ENCODE measurements around the gene ING3.

The ING3 gene

GRCh38 chr7:120987280-120987679 is 36.7 kb downstream of the ING3 start:
- Histone ChIP-seq H3K27me3 (ENCODE audit: control insufficient read depth in 5 of 5, insufficient read depth in 4 of 5, low read length in 5 of 5) (no peaks in the 10 kb centered on the region), H3K9ac (ENCODE audit: low read length in 5 of 5) (peak overlapping the region in 2 of 5 donors; percentile 92 to 96), H3K9me3 (ENCODE audit: control insufficient read depth in 5 of 5, low read length in 5 of 5) (no peaks in the 10 kb centered on the region), H3K27ac (ENCODE audit: low read depth, low read length) (peak overlapping the region; percentile 99), H3K4me1 (ENCODE audit: control insufficient read depth in 5 of 5, insufficient read depth in 5 of 5, low read length in 5 of 5) (peaks cover 0 to 30% (median 20%) of the 10 kb centered on the region in 5 donors), H3K36me3 (ENCODE audit: control insufficient read depth in 5 of 5, insufficient read depth in 5 of 5, low read length in 5 of 5) (no peaks in the 10 kb centered on the region), H3K4me3 (ENCODE audit: low read depth in 1 of 5, low read length in 5 of 5) (peak overlapping the region in 2 of 5 donors; percentile 85 to 95)

- H3K9ac ChIP-seq (ENCODE audit: low read length in 5 of 5), result peak overlapping the region; percentile 85 to 96 (median 95)
- peak overlapping the region; percentile 99 for H3K27ac ChIP-seq (ENCODE audit: low read depth, low read length)
- H3K27me3 ChIP-seq (ENCODE audit: control insufficient read depth in 5 of 5, insufficient read depth in 4 of 5, low read length in 5 of 5), result no peaks in the 10 kb centered on the region
- H3K36me3 ChIP-seq (ENCODE audit: control insufficient read depth in 5 of 5, insufficient read depth in 5 of 5, low read length in 5 of 5), result no peaks in the 10 kb centered on the region
- H3K4me3 ChIP-seq (ENCODE audit: low read depth in 1 of 5, low read length in 5 of 5), result peak overlapping the region; percentile 69 to 95 (median 79)
- peaks cover 2 to 37% (median 27%) of the 10 kb centered on the region in 5 donors for H3K4me1 ChIP-seq (ENCODE audit: control insufficient read depth in 5 of 5, insufficient read depth in 5 of 5, low read length in 5 of 5)
- H3K9me3 ChIP-seq (ENCODE audit: control insufficient read depth in 5 of 5, low read length in 5 of 5), result no peaks in the 10 kb centered on the region
These were observed 37.4 kb downstream of the ING3 start for GRCh38 chr7:120987683-120988590.

- peak within 1 kb of the TSS; percentile 99 for H3K27ac ChIP-seq (ENCODE audit: low read depth, low read length)
- no peaks in the 10 kb centered on the region for H3K9me3 ChIP-seq (ENCODE audit: control insufficient read depth in 5 of 5, low read length in 5 of 5)
- H3K4me1 ChIP-seq (ENCODE audit: control insufficient read depth in 5 of 5, insufficient read depth in 5 of 5, low read length in 5 of 5), result peaks cover 2 to 44% (median 35%) of the 10 kb centered on the region in 5 donors
- peak within 1 kb of the TSS; percentile 69 to 95 (median 79) for H3K4me3 ChIP-seq (ENCODE audit: low read depth in 1 of 5, low read length in 5 of 5)
- H3K36me3 ChIP-seq (ENCODE audit: control insufficient read depth in 5 of 5, insufficient read depth in 5 of 5, low read length in 5 of 5), result no peaks in the 10 kb centered on the region
- peak within 1 kb of the TSS; percentile 92 to 97 (median 95) for H3K9ac ChIP-seq (ENCODE audit: low read length in 5 of 5)
- no peaks in the 10 kb centered on the region for H3K27me3 ChIP-seq (ENCODE audit: control insufficient read depth in 5 of 5, insufficient read depth in 4 of 5, low read length in 5 of 5)
These were observed 38.1 kb downstream of the ING3 start, which contains the start of gene CPED1 for GRCh38 chr7:120988591-120989256. CPED1 (plus strand) TSS chr7:120988711; CDS start chr7:120989622, 911 bp downstream.

GRCh38 chr7:120989257-120990220 is 39.0 kb downstream of the ING3 start:
- peaks cover 2 to 52% (median 40%) of the 10 kb centered on the region in 5 donors for H3K4me1 ChIP-seq (ENCODE audit: control insufficient read depth in 5 of 5, insufficient read depth in 5 of 5, low read length in 5 of 5)
- peak overlapping the region; percentile 99 for H3K27ac ChIP-seq (ENCODE audit: low read depth, low read length)
- no peaks in the 10 kb centered on the region for H3K27me3 ChIP-seq (ENCODE audit: control insufficient read depth in 5 of 5, insufficient read depth in 4 of 5, low read length in 5 of 5)
- no peaks in the 10 kb centered on the region for H3K36me3 ChIP-seq (ENCODE audit: control insufficient read depth in 5 of 5, insufficient read depth in 5 of 5, low read length in 5 of 5)
- H3K9ac ChIP-seq (ENCODE audit: low read length in 5 of 5), result peak overlapping the region; percentile 92 to 97 (median 95)
- peak overlapping the region; percentile 69 to 95 (median 79) for H3K4me3 ChIP-seq (ENCODE audit: low read depth in 1 of 5, low read length in 5 of 5)
- H3K9me3 ChIP-seq (ENCODE audit: control insufficient read depth in 5 of 5, low read length in 5 of 5), result no peaks in the 10 kb centered on the region

- H3K27me3 ChIP-seq (ENCODE audit: control insufficient read depth in 5 of 5, insufficient read depth in 4 of 5, low read length in 5 of 5), result no peaks in the 10 kb centered on the region
- H3K4me3 ChIP-seq (ENCODE audit: low read depth in 1 of 5, low read length in 5 of 5), result peak overlapping the region; percentile 69 to 95 (median 79)
- H3K36me3 ChIP-seq (ENCODE audit: control insufficient read depth in 5 of 5, insufficient read depth in 5 of 5, low read length in 5 of 5), result no peaks in the 10 kb centered on the region
- H3K9ac ChIP-seq (ENCODE audit: low read length in 5 of 5), result peak overlapping the region; percentile 92 to 97 (median 95)
- H3K4me1 ChIP-seq (ENCODE audit: control insufficient read depth in 5 of 5, insufficient read depth in 5 of 5, low read length in 5 of 5), result peaks cover 2 to 60% (median 50%) of the 10 kb centered on the region in 5 donors
- H3K27ac ChIP-seq (ENCODE audit: low read depth, low read length), result peak overlapping the region; percentile 99
- H3K9me3 ChIP-seq (ENCODE audit: control insufficient read depth in 5 of 5, low read length in 5 of 5), result no peaks in the 10 kb centered on the region
These were observed 40.0 kb downstream of the ING3 start for GRCh38 chr7:120990468-120991118.

GRCh38 chr7:120991161-120991560 is 40.6 kb downstream of the ING3 start:
- peak overlapping the region; percentile 2 to 96 (median 95) for H3K9ac ChIP-seq (ENCODE audit: low read length in 5 of 5)
- no peaks in the 10 kb centered on the region for H3K27me3 ChIP-seq (ENCODE audit: control insufficient read depth in 5 of 5, insufficient read depth in 4 of 5, low read length in 5 of 5)
- H3K9me3 ChIP-seq (ENCODE audit: control insufficient read depth in 5 of 5, low read length in 5 of 5), result no peaks in the 10 kb centered on the region
- peaks cover 2 to 66% (median 54%) of the 10 kb centered on the region in 5 donors for H3K4me1 ChIP-seq (ENCODE audit: control insufficient read depth in 5 of 5, insufficient read depth in 5 of 5, low read length in 5 of 5)
- peak overlapping the region; percentile 99 for H3K27ac ChIP-seq (ENCODE audit: low read depth, low read length)
- no peaks in the 10 kb centered on the region for H3K36me3 ChIP-seq (ENCODE audit: control insufficient read depth in 5 of 5, insufficient read depth in 5 of 5, low read length in 5 of 5)
- peak overlapping the region; percentile 69 to 95 (median 79) for H3K4me3 ChIP-seq (ENCODE audit: low read depth in 1 of 5, low read length in 5 of 5)

GRCh38 chr7:120991581-120991980 is 41.0 kb downstream of the ING3 start:
- Histone ChIP-seq H3K4me3 (ENCODE audit: low read depth in 1 of 5, low read length in 5 of 5) (peak overlapping the region; percentile 69 to 95 (median 79)), H3K27me3 (ENCODE audit: control insufficient read depth in 5 of 5, insufficient read depth in 4 of 5, low read length in 5 of 5) (no peaks in the 10 kb centered on the region), H3K9ac (ENCODE audit: low read length in 5 of 5) (peak overlapping the region; percentile 2 to 96 (median 95)), H3K4me1 (ENCODE audit: control insufficient read depth in 5 of 5, insufficient read depth in 5 of 5, low read length in 5 of 5) (peaks cover 3 to 70% (median 58%) of the 10 kb centered on the region in 5 donors), H3K36me3 (ENCODE audit: control insufficient read depth in 5 of 5, insufficient read depth in 5 of 5, low read length in 5 of 5) (no peaks in the 10 kb centered on the region), H3K27ac (ENCODE audit: low read depth, low read length) (peak overlapping the region; percentile 99), H3K9me3 (ENCODE audit: control insufficient read depth in 5 of 5, low read length in 5 of 5) (no peaks in the 10 kb centered on the region)

- Histone ChIP-seq H3K4me1 (ENCODE audit: control insufficient read depth in 5 of 5, insufficient read depth in 5 of 5, low read length in 5 of 5) (peaks cover 6 to 73% (median 63%) of the 10 kb centered on the region in 5 donors), H3K9me3 (ENCODE audit: control insufficient read depth in 5 of 5, low read length in 5 of 5) (no peaks in the 10 kb centered on the region), H3K4me3 (ENCODE audit: low read depth in 1 of 5, low read length in 5 of 5) (peak overlapping the region; percentile 69 to 95 (median 79)), H3K9ac (ENCODE audit: low read length in 5 of 5) (peak overlapping the region; percentile 40 to 96 (median 95)), H3K27me3 (ENCODE audit: control insufficient read depth in 5 of 5, insufficient read depth in 4 of 5, low read length in 5 of 5) (no peaks in the 10 kb centered on the region), H3K36me3 (ENCODE audit: control insufficient read depth in 5 of 5, insufficient read depth in 5 of 5, low read length in 5 of 5) (no peaks in the 10 kb centered on the region), H3K27ac (ENCODE audit: low read depth, low read length) (peak overlapping the region; percentile 99)
These were observed 41.8 kb downstream of the ING3 start for GRCh38 chr7:120992272-120992964.

All from subcutaneous abdominal adipose tissue (tissue), 5 donors.